Breast epithelium (tissue), 3 donors: ENCODE results near the gene BCL2L13.

Experiments
- POLR2A ChIP-seq: fragments of 450-650 bp; IDR thresholded peaks from one replicate; pipeline ENCODE4 v1.6.1; 2016; ENCODE audit warnings: antibody characterized with exemption, mild to moderate bottlenecking, moderate library complexity
- POLR2AphosphoS5 ChIP-seq, 3 donors: sonication (generic); formaldehyde crosslinking; IDR thresholded peaks; one replicate each; pipeline ENCODE4 v1.6.1; 2017; ENCODE audit warnings: antibody characterized with exemption in 3 of 3
- TF ChIP-seq, protein P1 (sequence below), 3 donors: fragments of 450-650 bp; IDR thresholded peaks; one replicate each; pipeline ENCODE4 v1.5.1; 2016 to 2017; ENCODE audit warnings: antibody characterized with exemption in 3 of 3, mild to moderate bottlenecking in 3 of 3, moderate library complexity in 3 of 3

DNA sequence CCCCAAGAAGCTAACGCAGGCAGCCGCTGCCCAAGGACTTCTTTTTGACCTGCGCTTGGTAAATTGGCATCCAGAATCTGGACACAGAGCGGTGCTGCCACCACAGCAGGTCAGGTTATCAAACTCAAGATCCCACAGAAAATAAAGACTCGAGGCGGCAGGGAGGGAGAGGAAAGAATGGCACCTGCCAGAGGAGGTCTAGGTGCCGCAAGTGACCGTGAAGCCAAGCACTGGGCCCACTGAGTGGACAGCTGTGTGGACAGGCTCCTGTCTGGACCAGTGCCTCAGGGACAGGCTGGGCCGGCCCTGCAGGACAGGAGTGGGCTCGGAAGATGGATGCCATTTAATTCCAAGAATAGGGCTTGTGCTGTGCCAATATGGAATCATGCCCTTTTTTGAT is 108.4 kb downstream of the BCL2L13 start:
- TF ChIP-seq, protein P1, sequence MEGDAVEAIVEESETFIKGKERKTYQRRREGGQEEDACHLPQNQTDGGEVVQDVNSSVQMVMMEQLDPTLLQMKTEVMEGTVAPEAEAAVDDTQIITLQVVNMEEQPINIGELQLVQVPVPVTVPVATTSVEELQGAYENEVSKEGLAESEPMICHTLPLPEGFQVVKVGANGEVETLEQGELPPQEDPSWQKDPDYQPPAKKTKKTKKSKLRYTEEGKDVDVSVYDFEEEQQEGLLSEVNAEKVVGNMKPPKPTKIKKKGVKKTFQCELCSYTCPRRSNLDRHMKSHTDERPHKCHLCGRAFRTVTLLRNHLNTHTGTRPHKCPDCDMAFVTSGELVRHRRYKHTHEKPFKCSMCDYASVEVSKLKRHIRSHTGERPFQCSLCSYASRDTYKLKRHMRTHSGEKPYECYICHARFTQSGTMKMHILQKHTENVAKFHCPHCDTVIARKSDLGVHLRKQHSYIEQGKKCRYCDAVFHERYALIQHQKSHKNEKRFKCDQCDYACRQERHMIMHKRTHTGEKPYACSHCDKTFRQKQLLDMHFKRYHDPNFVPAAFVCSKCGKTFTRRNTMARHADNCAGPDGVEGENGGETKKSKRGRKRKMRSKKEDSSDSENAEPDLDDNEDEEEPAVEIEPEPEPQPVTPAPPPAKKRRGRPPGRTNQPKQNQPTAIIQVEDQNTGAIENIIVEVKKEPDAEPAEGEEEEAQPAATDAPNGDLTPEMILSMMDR (IDR thresholded peaks at IDR 0.05) = no peak
- TF ChIP-seq POLR2AphosphoS5 (IDR thresholded peaks at IDR 0.05) = no peak
- TF ChIP-seq POLR2A = no peak
